Measurements from ENCODE around the gene MYRF. TPM values are rescaled to one million over a fixed set of nuclear protein-coding genes. Genes with fewer than 3 reads are reported as not detected.
A peak's percentile ranks its signal among the peaks of the same experiment; 100 is the strongest.

MYRF gene
- total RNA-seq: 0.25 and 0.26 TPM in 2 replicates

DNA sequence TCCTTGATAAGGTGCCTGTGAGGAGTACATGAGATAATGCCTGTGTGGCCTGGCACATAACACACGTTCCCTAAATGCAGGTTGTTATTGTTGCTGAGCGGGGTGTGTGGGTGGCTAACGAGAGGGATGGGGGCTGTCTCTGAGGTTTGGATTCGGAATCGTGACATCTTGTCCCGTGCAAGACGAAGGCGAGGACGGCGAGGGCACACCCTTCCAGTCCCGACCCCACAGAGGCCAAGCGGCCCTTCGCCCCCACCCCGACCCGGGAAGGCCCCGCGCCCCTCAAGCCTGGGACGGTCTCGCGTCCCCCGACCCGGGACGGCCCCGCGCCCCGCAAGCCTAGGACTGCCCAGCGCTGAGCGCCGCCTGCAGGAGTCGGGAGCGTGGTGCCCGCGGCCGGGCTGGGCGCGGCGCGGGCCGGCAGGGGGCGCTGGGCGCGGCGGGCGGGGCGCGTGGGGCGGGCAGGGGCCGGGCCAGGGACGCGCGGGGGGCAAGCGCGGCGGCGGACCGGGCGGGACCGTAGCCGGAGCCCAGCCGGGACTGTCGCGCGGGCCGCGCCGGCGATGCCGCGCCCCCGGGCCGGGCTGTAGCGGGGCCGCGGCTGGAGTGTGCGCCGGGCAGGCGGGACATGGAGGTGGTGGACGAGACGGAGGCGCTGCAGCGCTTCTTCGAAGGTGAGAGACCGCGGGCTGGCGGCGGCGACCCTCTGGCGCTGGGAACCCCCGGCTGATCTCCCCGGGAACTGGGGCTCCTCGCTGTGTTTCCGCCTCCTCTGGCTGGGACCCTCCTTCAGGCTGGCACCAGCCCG is at the start of gene MYRF:
Gene MYRF (plus strand): TSS at position 520 of the 808 bp plus-strand sequence. CDS start 109 bp downstream, at position 629.
- DNase-seq (ENCODE audit: low read depth in 2 of 2): peak in 1 of 2 donors; percentile 36

DNA sequence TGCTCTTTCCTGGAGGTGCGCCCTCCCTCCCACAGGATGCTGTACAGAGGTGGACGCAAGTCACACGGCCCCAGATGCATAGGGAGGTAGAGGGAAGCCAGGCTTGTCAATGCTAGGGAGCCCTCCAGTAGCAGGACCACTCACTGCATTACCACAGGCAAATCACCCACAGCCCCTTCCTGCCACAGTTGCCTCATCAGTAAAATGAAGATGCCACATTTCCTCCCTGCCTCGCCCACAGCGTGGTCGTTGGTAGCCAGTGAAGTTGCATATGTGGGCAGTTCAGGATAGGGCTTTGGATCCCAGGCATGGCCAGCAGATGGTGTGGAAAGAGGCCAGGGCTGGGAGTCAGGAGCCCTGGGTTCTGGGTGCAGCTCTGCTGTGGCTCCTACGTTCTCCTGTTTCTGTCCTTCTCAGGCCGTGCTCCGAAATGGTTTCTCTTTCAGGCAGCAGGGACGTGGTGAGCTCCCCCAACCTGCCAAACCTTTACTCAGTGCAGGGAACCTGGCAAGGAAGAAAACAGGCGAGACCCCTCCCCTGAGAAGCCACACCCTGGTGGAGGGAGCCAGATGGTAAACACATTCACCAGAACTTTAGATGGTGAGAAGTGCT is 49.6 kb upstream of the MYRF start:
- DNase-seq (ENCODE audit: low read depth in 2 of 2): no peak

DNA sequence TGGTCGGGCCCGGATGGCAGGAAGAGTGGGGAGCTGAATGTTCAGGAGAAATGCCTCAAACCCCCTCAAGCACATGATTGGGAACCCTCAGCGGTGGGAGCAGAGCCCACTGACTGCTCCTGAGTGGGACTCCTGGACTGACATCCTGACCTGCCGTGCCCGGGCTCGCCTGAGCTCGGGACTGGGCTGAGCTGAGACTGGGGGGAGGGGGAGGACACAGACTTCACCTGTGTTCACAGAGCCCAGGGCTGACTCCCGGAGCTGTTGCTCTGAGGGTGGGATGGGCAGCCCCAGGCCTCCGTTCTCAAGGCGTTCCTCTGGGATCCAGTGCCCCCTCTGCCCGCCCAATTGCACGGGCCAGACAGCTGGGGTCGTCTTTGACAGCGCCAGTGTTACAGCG is 47.6 kb upstream of the MYRF start:
- DNase-seq (ENCODE audit: low read depth in 2 of 2): no peak

GRCh38 chr11:61706452-61707400 is 45.7 kb upstream of the MYRF start:
- no peak for DNase-seq (ENCODE audit: low read depth in 2 of 2)

GRCh38 chr11:61707574-61707973 is 44.9 kb upstream of the MYRF start:
- DNase-seq (ENCODE audit: low read depth in 2 of 2): no peak

- no peak for DNase-seq (ENCODE audit: low read depth in 2 of 2)
Measured at GRCh38 chr11:61709110-61709509, 43.3 kb upstream of the MYRF start.

DNA sequence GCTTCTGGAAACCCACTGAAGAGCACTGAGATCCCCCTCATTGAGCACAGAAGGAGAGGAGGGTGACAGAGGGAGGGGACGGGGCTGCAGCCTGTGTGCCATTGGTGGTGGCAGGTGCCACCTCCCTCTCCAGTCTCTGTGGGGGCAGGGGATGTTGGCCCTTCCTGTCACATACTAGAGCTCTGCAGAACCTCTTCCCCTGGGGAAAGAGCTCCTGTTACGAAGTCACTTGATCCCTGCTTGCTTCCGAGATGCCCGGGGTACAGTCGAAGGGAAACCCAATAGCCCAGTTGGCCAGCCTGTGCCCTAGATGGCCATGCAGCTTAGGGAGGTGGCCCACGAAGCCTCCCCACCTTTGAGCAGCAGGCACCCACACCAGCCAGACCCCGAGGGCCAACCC is 42.9 kb upstream of the MYRF start:
- no peak for DNase-seq (ENCODE audit: low read depth in 2 of 2)

DNA sequence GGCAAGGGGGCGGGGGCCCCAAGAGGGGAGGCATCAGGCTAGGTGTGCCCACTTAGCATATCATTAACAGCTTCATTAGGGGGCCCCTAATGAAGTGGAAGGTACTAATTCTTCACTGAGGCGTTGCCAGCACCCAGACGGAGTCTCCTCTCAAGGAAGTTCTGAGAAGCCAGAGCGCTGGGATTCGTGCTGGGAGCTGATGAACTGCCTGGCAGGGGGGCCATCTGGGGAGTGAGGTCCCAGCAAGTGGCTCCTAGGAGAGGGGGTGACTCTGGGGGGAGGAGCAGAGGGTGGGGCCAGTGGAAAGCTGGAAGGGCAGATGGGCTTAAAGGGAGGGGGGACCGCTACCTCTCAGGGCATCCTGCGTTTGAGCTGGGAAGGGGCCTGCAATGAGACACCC is 42.4 kb upstream of the MYRF start:
- DNase-seq (ENCODE audit: low read depth in 2 of 2): no peak

DNA sequence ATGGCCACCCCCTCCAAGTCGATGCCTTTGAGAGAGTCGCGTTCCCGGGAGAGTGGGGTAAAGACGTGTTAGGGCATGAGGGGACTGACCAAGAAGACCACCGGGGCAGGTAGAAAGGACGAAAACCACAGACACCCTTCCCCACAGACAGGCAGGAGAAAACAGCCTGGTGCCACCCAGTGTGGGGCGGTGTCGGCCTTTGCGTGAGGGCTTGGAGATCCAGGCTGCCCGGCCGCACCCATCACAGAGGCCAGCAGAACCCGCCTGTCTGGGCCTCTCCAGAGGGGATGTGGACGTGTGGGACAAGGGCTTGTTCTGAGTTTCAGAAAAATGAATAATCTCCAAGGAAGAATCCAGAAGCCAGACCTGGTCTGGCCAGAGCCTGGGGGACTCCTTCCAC is 41.4 kb upstream of the MYRF start:
- DNase-seq (ENCODE audit: low read depth in 2 of 2): no peak

GRCh38 chr11:61711498-61711897 is 40.9 kb upstream of the MYRF start:
- no peak for DNase-seq (ENCODE audit: low read depth in 2 of 2)

GRCh38 chr11:61712314-61712713 is 40.1 kb upstream of the MYRF start:
- no peak for DNase-seq (ENCODE audit: low read depth in 2 of 2)

DNA sequence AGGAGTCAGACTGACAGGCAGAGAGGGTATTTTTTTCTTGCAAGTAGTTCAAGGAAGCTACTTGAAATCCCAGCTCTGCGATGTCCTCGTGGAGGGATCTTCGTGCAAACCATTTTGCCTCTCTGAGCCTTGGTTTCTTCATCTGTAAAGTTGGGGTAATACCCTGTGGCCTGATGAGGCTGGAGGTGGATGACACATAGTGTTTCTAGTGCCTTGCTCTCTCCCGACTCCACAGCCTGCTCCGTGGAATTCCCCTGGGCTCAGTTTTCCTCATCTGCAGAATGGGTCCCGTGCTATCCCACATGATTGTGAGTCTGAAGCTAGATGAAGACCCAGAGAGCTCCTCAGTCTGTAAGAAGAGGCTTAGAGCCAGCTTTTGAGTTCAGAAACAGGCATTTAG is 39.6 kb upstream of the MYRF start:
- no peak for DNase-seq (ENCODE audit: low read depth in 2 of 2)

DNA sequence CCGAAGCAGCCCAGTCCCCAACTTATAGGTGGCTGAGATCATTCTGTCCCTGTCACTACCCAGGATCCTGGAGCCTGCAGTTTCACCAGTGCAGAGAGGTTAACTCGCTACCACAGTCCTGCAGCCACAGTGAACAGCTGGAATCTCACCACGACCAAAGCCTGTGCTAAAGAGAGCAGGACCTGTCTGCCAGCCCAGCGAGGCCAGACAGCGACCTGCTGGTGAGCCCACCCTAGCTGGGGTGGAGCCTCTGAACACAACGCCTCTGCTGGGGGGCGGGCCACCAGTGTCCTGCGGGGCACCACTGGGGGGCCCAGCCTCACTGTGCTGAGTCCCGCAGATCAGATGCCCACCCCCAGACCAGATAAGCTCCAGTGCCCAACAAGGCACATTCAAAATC is 39.0 kb upstream of the MYRF start:
- no peak for DNase-seq (ENCODE audit: low read depth in 2 of 2)

DNA sequence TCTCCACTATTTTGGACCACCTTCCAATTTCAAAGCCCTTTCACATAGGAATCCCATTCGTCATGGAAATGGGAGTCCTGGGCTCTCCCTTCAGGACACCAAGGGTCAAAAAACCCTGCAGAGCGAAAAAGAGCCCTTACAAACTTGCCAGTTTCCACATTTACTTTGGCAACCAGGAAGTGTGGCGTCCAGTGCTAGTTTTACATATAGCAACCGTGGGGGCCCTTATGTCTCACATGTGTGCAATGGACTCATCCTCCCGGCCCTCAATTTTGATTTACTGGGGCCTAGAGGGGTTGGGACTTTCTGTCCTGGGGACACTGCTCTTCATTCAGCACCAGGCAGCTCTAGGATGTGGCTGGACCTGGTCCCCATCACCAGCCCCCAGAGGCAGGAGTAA is 38.5 kb upstream of the MYRF start:
- no peak for DNase-seq (ENCODE audit: low read depth in 2 of 2)

DNA sequence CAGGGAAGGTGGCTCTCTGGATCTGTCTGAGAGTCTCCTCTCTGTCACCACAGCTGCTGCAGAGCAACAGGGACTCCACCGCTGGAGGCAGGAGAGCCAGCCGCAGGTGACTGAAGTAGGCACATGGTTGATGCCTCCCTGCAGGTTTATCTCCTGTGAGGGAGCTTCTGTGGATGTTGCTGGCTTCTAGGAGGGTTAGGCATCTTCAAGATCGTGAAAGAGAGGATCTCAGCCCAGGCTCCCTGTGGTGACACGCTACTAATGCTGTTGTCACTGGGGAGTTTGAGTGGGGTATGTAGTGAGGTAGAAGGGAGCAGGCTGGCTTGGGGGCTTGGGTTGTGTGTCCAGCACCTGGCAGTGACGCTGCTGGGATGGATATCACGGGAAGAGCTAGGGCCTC is 38.1 kb upstream of the MYRF start:
- DNase-seq (ENCODE audit: low read depth in 2 of 2): no peak

GRCh38 chr11:61714916-61715315 is 37.5 kb upstream of the MYRF start:
- DNase-seq (ENCODE audit: low read depth in 2 of 2): no peak

GRCh38 chr11:61715867-61716266 is 36.6 kb upstream of the MYRF start:
- DNase-seq (ENCODE audit: low read depth in 2 of 2): no peak

- peak in 1 of 2 donors; percentile 14 for DNase-seq (ENCODE audit: low read depth in 2 of 2)
Measured at GRCh38 chr11:61716478-61717285, 35.8 kb upstream of the MYRF start.

GRCh38 chr11:61717286-61718033 is 35.0 kb upstream of the MYRF start:
- DNase-seq (ENCODE audit: low read depth in 2 of 2): no peak

- no peak for DNase-seq (ENCODE audit: low read depth in 2 of 2)
Measured at GRCh38 chr11:61718046-61718531, 34.3 kb upstream of the MYRF start.
